Chondrocyte (in vitro differentiated cells): ENCODE data around the gene CCR2. TPM values are rescaled to one million over a fixed set of nuclear protein-coding genes. Genes with fewer than 3 reads are reported as not detected.
A peak's percentile ranks its signal among the peaks of the same experiment; 100 is the strongest.

Experiments used
- DNase-seq: peaks from one replicate; pipeline ENCODE4 v3.0.0; 2021; ENCODE audit warnings: mixed read lengths, low spot score
- H3K27ac Mint-ChIP-seq: one replicate; pipeline ENCODE4 v1.8.0; 2021; ENCODE audit warnings: mild to moderate bottlenecking, moderate library complexity, mixed read lengths; ENCODE audit not compliant: unreplicated experiment
- H3K27me3 Mint-ChIP-seq: 2 replicates; pipeline ENCODE4 v1.8.0; 2021; ENCODE audit warnings: low read depth, mixed read lengths
- H3K36me3 Mint-ChIP-seq: 2 replicates; pipeline ENCODE4 v1.8.0; 2021; ENCODE audit warnings: low read depth, mixed read lengths
- H3K4me1 Mint-ChIP-seq: 2 replicates; pipeline ENCODE4 v1.8.0; 2021; ENCODE audit warnings: low read depth, mild to moderate bottlenecking, mixed read lengths
- H3K4me3 Mint-ChIP-seq: one replicate; pipeline ENCODE4 v1.8.0; 2021; ENCODE audit warnings: mild to moderate bottlenecking, moderate library complexity, mixed read lengths; ENCODE audit not compliant: unreplicated experiment
- H3K9me3 Mint-ChIP-seq: 2 replicates; pipeline ENCODE4 v1.8.0; 2021; ENCODE audit warnings: low read depth, mixed read lengths
- total RNA-seq: library from RNA; stranded (reverse); gene quantifications from 3 replicates; pipeline ENCODE4 v1.2.1, GENCODE V29; 2021
- TF ChIP-seq, protein P1 (sequence below): fragments of 200-600 bp; sonication (generic); IDR thresholded peaks from 2 replicates; pipeline ENCODE4 v1.5.0; 2021; ENCODE audit warnings: antibody characterized with exemption, mild to moderate bottlenecking, moderate library complexity

The CCR2 gene
- total RNA-seq, 1 donor from 2014 or later: not detected

DNA sequence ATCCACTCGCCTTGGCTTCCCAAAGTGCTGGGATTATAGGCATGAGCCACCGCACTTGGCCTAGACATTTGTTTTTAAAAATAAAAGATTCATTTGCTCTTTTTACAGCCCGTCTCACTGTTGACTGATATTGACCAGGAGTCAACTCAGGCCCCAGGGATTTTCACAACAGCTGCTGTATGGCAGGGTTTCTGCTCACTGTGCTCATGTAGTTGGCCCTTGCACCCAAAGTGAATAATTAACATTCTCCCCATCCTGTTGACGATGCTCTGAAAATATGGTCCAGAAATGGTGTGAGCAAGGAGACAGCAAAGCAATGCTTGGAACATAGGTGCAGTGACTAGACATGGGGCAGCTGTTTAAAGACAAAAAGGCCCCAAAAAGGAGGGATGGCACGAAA lies 13.9 kb downstream of the CCR2 start:
- TF ChIP-seq, protein P1, sequence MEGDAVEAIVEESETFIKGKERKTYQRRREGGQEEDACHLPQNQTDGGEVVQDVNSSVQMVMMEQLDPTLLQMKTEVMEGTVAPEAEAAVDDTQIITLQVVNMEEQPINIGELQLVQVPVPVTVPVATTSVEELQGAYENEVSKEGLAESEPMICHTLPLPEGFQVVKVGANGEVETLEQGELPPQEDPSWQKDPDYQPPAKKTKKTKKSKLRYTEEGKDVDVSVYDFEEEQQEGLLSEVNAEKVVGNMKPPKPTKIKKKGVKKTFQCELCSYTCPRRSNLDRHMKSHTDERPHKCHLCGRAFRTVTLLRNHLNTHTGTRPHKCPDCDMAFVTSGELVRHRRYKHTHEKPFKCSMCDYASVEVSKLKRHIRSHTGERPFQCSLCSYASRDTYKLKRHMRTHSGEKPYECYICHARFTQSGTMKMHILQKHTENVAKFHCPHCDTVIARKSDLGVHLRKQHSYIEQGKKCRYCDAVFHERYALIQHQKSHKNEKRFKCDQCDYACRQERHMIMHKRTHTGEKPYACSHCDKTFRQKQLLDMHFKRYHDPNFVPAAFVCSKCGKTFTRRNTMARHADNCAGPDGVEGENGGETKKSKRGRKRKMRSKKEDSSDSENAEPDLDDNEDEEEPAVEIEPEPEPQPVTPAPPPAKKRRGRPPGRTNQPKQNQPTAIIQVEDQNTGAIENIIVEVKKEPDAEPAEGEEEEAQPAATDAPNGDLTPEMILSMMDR: no peak
- no peaks in the 10 kb centered on the region for H3K9me3 Mint-ChIP-seq
- no peak overlapping the region for H3K4me3 Mint-ChIP-seq
- no peak overlapping the region for H3K27ac Mint-ChIP-seq
- no peaks in the 10 kb centered on the region for H3K36me3 Mint-ChIP-seq
- H3K27me3 Mint-ChIP-seq: peaks cover 51% of the 10 kb centered on the region
- DNase-seq: no peak
- no peaks in the 10 kb centered on the region for H3K4me1 Mint-ChIP-seq

DNA sequence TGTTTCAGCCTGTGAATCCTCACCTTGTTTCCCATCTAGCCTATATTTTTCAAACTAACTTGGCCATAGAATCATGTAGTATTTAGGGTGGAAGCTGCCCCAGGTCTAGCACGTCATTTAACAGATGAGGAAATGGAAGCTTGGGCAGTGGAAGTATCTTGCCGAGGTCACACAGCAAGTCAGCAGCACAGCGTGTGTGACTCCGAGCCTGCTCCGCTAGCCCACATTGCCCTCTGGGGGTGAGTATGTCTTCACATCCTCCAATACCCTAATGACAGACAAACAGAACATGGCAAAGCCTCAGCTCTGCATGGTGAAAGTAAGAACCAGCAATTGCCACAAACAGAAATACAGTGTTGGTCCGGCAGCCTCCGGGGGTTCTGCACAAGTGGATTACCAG lies 14.7 kb downstream of the CCR2 start:
- Mint-ChIP-seq H3K4me3 (no peak overlapping the region), H3K27ac (no peak overlapping the region), H3K4me1 (no peaks in the 10 kb centered on the region), H3K27me3 (peaks cover 58% of the 10 kb centered on the region), H3K9me3 (no peaks in the 10 kb centered on the region), H3K36me3 (no peaks in the 10 kb centered on the region)
- TF ChIP-seq, protein P1: peak; percentile 12
- no peak for DNase-seq

GRCh38 chr3:46369151-46369550 lies 15.2 kb downstream of the CCR2 start:
- Mint-ChIP-seq H3K4me3 (no peak overlapping the region), H3K36me3 (no peaks in the 10 kb centered on the region), H3K9me3 (no peaks in the 10 kb centered on the region), H3K27ac (no peak overlapping the region), H3K27me3 (peaks cover 61% of the 10 kb centered on the region), H3K4me1 (no peaks in the 10 kb centered on the region)
- DNase-seq: no peak
- TF ChIP-seq, protein P1: no peak

- DNase-seq: no peak
- Mint-ChIP-seq H3K4me1 (no peaks in the 10 kb centered on the region), H3K27ac (no peak overlapping the region), H3K36me3 (no peaks in the 10 kb centered on the region), H3K27me3 (peaks cover 62% of the 10 kb centered on the region), H3K9me3 (no peaks in the 10 kb centered on the region), H3K4me3 (no peak overlapping the region)
- TF ChIP-seq, protein P1: no peak
These were observed 15.8 kb downstream of the CCR2 start for GRCh38 chr3:46369675-46370132.

- H3K9me3 Mint-ChIP-seq: no peaks in the 10 kb centered on the region
- no peaks in the 10 kb centered on the region for H3K36me3 Mint-ChIP-seq
- no peak for DNase-seq
- H3K27ac Mint-ChIP-seq: no peak within 1 kb of the TSS
- H3K4me1 Mint-ChIP-seq: no peaks in the 10 kb centered on the region
- H3K27me3 Mint-ChIP-seq: peaks cover 64% of the 10 kb centered on the region
- TF ChIP-seq, protein P1: no peak
- H3K4me3 Mint-ChIP-seq: no peak within 1 kb of the TSS
These were observed 17.1 kb downstream of the CCR2 start, which contains the start of gene CCR5 for GRCh38 chr3:46370839-46371518. CCR5 (plus strand) TSS chr3:46370946; CDS start chr3:46372903, 1,957 bp downstream.
